Measurements from ENCODE around the gene COX15.
"Not testable (repeated sequence)": the region's sequence is repeated elsewhere in the genome, so short reads cannot be mapped to it uniquely, and the experiment has no call there.

The COX15 gene

GRCh38 chr10:99732033-99732842, at the start of gene COX15, which contains the start of gene CUTC:
COX15 (minus strand) TSS chr10:99732127; CDS start chr10:99732049, 78 bp downstream.
CUTC (plus strand) TSS chr10:99732234; CDS start chr10:99732349, 115 bp downstream.
- DNase-seq (ENCODE audit: low spot score) = peak; percentile 97

GRCh38 chr10:99779335-99779734, 47.4 kb upstream of the COX15 start:
- no peak for DNase-seq (ENCODE audit: low spot score)

- no peak for DNase-seq (ENCODE audit: low spot score)
Measured at GRCh38 chr10:99777918-99778714, 46.2 kb upstream of the COX15 start.

GRCh38 chr10:99775850-99776249, 43.9 kb upstream of the COX15 start:
- DNase-seq (ENCODE audit: low spot score) = peak; percentile 51

- no peak for DNase-seq (ENCODE audit: low spot score)
Measured at GRCh38 chr10:99770408-99771045, 38.6 kb upstream of the COX15 start.

GRCh38 chr10:99769706-99770105, 37.8 kb upstream of the COX15 start:
- DNase-seq (ENCODE audit: low spot score) = no peak

- DNase-seq (ENCODE audit: low spot score) = no peak
Measured at GRCh38 chr10:99768556-99768955, 36.6 kb upstream of the COX15 start.

- DNase-seq (ENCODE audit: low spot score) = no peak
Measured at GRCh38 chr10:99767901-99768300, 36.0 kb upstream of the COX15 start.

- DNase-seq (ENCODE audit: low spot score) = peak; percentile 8
Measured at GRCh38 chr10:99766302-99766681, 34.4 kb upstream of the COX15 start.

GRCh38 chr10:99765672-99766301, 33.9 kb upstream of the COX15 start:
- DNase-seq (ENCODE audit: low spot score) = no peak

- DNase-seq (ENCODE audit: low spot score) = no peak
Measured at GRCh38 chr10:99761365-99761764, 29.4 kb upstream of the COX15 start.

- DNase-seq (ENCODE audit: low spot score) = no peak
Measured at GRCh38 chr10:99760321-99760720, 28.4 kb upstream of the COX15 start.

- no peak for DNase-seq (ENCODE audit: low spot score)
Measured at GRCh38 chr10:99758211-99758891, 26.4 kb upstream of the COX15 start.

GRCh38 chr10:99756159-99756558, 24.2 kb upstream of the COX15 start:
- DNase-seq (ENCODE audit: low spot score) = no peak

- DNase-seq (ENCODE audit: low spot score) = no peak
Measured at GRCh38 chr10:99754670-99755069, 22.7 kb upstream of the COX15 start.

GRCh38 chr10:99750641-99751040, 18.7 kb upstream of the COX15 start:
- DNase-seq (ENCODE audit: low spot score) = no peak

GRCh38 chr10:99748823-99749451, 17.0 kb upstream of the COX15 start:
- DNase-seq (ENCODE audit: low spot score) = no peak

GRCh38 chr10:99746166-99746565, 14.2 kb upstream of the COX15 start:
- not testable (repeated sequence) for DNase-seq (ENCODE audit: low spot score)

- DNase-seq (ENCODE audit: low spot score) = no peak
Measured at GRCh38 chr10:99743841-99744240, 11.9 kb upstream of the COX15 start.

- DNase-seq (ENCODE audit: low spot score) = no peak
Measured at GRCh38 chr10:99742701-99743100, 10.8 kb upstream of the COX15 start.

- no peak for DNase-seq (ENCODE audit: low spot score)
Measured at GRCh38 chr10:99742254-99742653, 10.3 kb upstream of the COX15 start.
